ENCODE data around the gene ACVR1B. TPM values are rescaled to one million over a fixed set of nuclear protein-coding genes. Genes with fewer than 3 reads are reported as not detected.

Gene ACVR1B
- total RNA-seq, 2 experiments from 2014 or later: 7.5 to 8.6 TPM

- peaks cover 13% of the 10 kb centered on the region for H3K36me3 Mint-ChIP-seq (ENCODE audit: low read depth)
- no peaks in the 10 kb centered on the region for H3K9me3 Mint-ChIP-seq
Observed at GRCh38 chr12:52007158-52007921, 55.8 kb downstream of the ACVR1B start.

GRCh38 chr12:52007982-52008510, 56.5 kb downstream of the ACVR1B start:
- ChIA-PET POLR2A (interaction anchor here (1.2 to 5.4 kb wide), 2 partner anchors 13 to 14 kb away, joined by 4 to 74 read pairs; no protein-coding TSS in a partner anchor), CTCF (interaction anchor here (16.6 kb wide), 1 partner anchor 14 kb away, joined by 332 read pairs; no protein-coding TSS in a partner anchor)
- DNase-seq (no peak), ATAC-seq (no peak)
- TF ChIP-seq CTCF (IDR thresholded peaks at IDR 0.05): no peak
- intact Hi-C loops (cut with micrococcal nuclease): no loop called here
- peaks cover 15% of the 10 kb centered on the region for H3K4me1 Mint-ChIP-seq (ENCODE audit: low read depth)
- H3K27me3 Mint-ChIP-seq: peaks cover 9% of the 10 kb centered on the region
- peaks cover 16% of the 10 kb centered on the region for H3K36me3 Mint-ChIP-seq (ENCODE audit: low read depth)
- H3K9me3 Mint-ChIP-seq: no peaks in the 10 kb centered on the region
- peak overlapping the region; percentile 87 for H3K4me3 Mint-ChIP-seq
- peak overlapping the region; percentile 80 for H3K27ac Mint-ChIP-seq

More at GRCh38 chr12:52007158-52007921, 55.8 kb downstream of the ACVR1B start:
- ATAC-seq: peak; percentile 61
- peak overlapping the region; percentile 87 for H3K4me3 Mint-ChIP-seq
- intact Hi-C loops (cut with micrococcal nuclease): no loop called here
- H3K27me3 Mint-ChIP-seq: peaks cover 9% of the 10 kb centered on the region
- H3K4me1 Mint-ChIP-seq (ENCODE audit: low read depth): peaks cover 15% of the 10 kb centered on the region
- H3K27ac Mint-ChIP-seq: peak overlapping the region; percentile 80
- peak; percentile 65 for DNase-seq
- POLR2A ChIA-PET: interaction anchor here (0.9 to 5.4 kb wide), 5 partner anchors 12 to 63 kb away, joined by 3 to 74 read pairs (median 4); partner anchors contain the start of gene ATG101
- CTCF ChIA-PET: interaction anchor here (1.1 to 16.6 kb wide), 4 partner anchors 9 to 15 kb away, joined by 3 to 332 read pairs (median 30); no protein-coding TSS in a partner anchor
- TF ChIP-seq CTCF (IDR thresholded peaks at IDR 0.05): no peak

- H3K27ac Mint-ChIP-seq: peak overlapping the region; percentile 5
- peaks cover 9% of the 10 kb centered on the region for H3K27me3 Mint-ChIP-seq
- peaks cover 24% of the 10 kb centered on the region for H3K36me3 Mint-ChIP-seq (ENCODE audit: low read depth)
- H3K4me3 Mint-ChIP-seq: no peak overlapping the region
- POLR2A ChIA-PET: interaction anchor here (1.0 to 5.4 kb wide), 2 partner anchors 12 to 13 kb away, joined by 3 to 74 read pairs; no protein-coding TSS in a partner anchor
- H3K4me1 Mint-ChIP-seq (ENCODE audit: low read depth): peaks cover 15% of the 10 kb centered on the region
- ATAC-seq (no peak), DNase-seq (no peak)
- no peaks in the 10 kb centered on the region for H3K9me3 Mint-ChIP-seq
- no peak for TF ChIP-seq CTCF (IDR thresholded peaks at IDR 0.05)
- CTCF ChIA-PET: interaction anchor here (1.0 to 16.6 kb wide), 2 partner anchors 13 to 16 kb away, joined by 4 to 332 read pairs; no protein-coding TSS in a partner anchor
- intact Hi-C loops (cut with micrococcal nuclease): no loop called here
Observed at GRCh38 chr12:52009081-52009751, 57.7 kb downstream of the ACVR1B start.

DNA sequence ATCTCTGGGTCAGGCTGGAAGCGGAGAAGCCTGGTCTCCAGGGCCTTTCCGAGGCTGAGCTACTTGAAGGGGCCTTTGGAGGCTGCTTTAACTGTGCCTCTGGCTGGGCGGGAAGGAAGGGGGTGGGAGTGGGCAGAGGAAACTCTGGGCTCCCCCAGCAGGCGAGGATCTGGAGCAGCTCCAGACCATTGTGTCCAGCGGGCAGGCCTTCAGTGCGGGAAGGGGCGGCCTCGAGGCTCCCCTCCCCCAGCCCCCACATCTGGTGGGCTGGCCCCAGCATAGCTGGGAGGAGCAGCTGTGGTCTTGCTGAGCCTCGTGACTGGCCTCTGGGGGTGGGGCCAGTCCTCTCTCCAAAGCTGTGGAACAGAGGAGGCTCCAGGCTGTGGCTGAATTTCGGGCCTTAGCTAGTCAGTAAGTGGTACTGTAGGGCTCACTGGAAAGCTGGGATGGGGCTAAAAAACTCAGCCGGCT, 58.7 kb downstream of the ACVR1B start:
- ATAC-seq (no peak), DNase-seq (no peak)
- CTCF ChIA-PET: interaction anchor here (1.0 to 16.6 kb wide), 4 partner anchors 12 to 29 kb away, joined by 3 to 332 read pairs (median 4); no protein-coding TSS in a partner anchor
- no peak for TF ChIP-seq CTCF (IDR thresholded peaks at IDR 0.05)
- intact Hi-C loops (cut with micrococcal nuclease): no loop called here
- no peaks in the 10 kb centered on the region for H3K9me3 Mint-ChIP-seq
- peaks cover 15% of the 10 kb centered on the region for H3K4me1 Mint-ChIP-seq (ENCODE audit: low read depth)
- H3K4me3 Mint-ChIP-seq: no peak overlapping the region
- peaks cover 9% of the 10 kb centered on the region for H3K27me3 Mint-ChIP-seq
- POLR2A ChIA-PET: interaction anchor here (1.0 to 5.4 kb wide), 2 partner anchors 12 to 13 kb away, joined by 3 to 74 read pairs; no protein-coding TSS in a partner anchor
- H3K27ac Mint-ChIP-seq: no peak overlapping the region
- H3K36me3 Mint-ChIP-seq (ENCODE audit: low read depth): peaks cover 24% of the 10 kb centered on the region

Data from activated CD8-positive, alpha-beta T cell treated with anti-CD3 and anti-CD28 coated beads for 36 hours (primary cell).